KBM-7 (cell line): ENCODE data around the gene RPL4.
A peak's percentile ranks its signal among the peaks of the same experiment; 100 is the strongest.
"Not testable (repeated sequence)": the region's sequence is repeated elsewhere in the genome, so short reads cannot be mapped to it uniquely, and the experiment has no call there.

ENCODE experiments used
- DNase-seq: peaks from one replicate; pipeline ENCODE4 v3.0.0-alpha.2; 2015
- in situ Hi-C: fragments of 300-500 bp; cut with MboI; formaldehyde crosslinking; loops from 2 replicates; pipeline ENCODE4 v1.14.3; 2020; ENCODE audit warnings: low sequenced_read_pairs, low pct_unique_long_range_greater_than_20kb, mixed read lengths

RPL4 gene

DNA sequence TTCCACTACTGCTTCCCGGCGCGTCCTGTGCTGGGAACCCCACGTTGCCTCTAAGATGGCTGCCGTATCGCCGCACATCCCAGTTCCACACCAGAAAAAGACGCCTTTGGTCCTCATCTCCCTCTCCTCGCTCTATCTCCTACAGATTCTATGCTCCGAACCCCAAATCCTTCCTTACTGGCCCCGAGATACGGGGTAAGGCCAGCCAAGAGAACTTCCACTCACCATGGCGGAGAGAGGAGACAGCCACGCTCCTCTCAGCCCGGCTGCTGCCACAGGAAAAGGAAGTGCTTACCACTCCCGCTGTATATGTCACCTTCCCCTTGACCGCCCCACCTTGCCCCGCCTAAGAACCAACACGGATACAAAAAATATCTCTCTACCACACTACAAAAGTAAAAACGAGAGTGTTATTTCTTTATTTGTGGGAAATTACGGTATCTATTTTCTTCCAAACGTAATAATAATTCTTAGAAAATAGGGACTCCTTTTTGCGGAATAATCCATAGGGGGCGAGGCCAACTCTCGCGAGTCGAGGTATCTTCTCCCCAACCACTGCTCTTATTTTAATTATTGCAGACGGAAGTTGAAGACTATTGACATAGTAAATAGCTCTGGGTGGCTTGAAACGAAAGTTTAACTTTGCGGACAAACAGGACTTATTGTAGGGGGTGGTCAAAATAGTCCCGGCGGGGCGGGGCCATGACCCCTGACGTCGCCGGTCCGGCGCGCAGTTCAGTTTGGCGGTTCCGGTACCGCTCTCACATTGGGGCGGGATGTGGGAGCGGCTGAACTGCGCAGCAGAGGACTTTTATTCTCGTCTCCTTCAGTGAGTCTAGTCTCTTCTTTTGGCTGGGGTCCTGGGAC is at the start of gene RPL4, which contains the start of gene ZWILCH:
RPL4 (minus strand) TSS at position 293 of the 867 bp plus-strand sequence; CDS start at position 228, 65 bp downstream.
ZWILCH (plus strand) TSS at position 764 of the 867 bp plus-strand sequence; CDS start at position 777, 13 bp downstream.
- in situ Hi-C loops: no loop called here
- DNase-seq: peak; percentile 96

DNA sequence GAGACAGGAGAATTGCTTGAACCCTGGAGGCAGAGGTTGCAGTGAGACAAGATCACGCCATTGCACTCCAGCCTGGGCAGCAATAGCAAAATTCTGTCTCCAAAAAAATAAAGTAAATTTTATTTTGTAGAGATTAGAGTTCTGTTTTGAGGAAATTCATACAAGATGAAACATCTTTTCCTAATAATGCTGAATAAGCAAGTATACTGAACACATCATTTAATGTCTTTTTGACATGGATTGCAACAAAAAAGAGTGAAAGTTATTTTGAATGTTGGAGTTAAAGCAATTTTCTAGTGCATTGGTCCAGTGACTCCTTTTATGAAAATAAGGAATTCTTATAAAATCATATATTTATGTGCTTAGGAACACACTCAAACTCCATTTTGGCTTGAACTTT is 40.6 kb upstream of the RPL4 start:
- in situ Hi-C loops: no loop called here
- no peak for DNase-seq

DNA sequence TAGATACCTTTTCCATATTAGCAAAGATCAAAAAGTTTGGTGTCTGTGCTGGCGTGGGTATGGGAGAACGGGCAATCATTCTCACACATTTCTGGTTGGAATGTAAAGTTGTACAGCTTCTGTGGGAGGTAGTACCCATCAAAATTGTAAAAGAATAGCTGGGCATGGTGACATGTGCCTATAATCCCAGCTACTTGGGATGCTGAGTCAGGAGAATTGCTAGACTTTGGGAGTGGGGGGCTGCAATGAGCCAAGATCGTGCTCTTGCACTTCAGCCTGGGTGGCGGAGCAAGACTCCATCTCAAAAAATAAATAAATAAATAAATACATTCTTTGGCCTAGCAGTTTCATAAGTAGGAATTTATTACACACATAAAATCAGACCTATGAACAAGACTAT is 38.2 kb upstream of the RPL4 start:
- DNase-seq: no peak
- in situ Hi-C loops: no loop called here

DNA sequence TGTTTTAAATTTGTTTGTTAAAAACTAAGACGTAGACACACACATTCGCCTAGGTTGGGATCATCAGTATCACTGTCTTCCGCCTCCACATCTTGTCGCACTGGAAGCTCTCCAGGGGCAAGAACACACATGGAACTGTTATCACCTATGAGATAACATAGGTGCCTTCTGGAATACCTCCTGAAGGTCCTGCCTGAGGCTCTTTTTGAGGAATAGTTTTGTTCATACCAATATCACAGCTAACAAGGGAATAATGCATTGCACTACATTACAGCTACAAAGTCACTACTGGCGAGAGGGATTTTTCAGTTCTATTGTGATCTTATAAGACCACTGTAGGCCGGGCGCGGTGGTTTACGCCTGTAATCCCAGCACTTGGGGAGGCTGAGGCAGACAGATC is 30.4 kb upstream of the RPL4 start:
- DNase-seq: no peak
- in situ Hi-C loops: no loop called here

DNA sequence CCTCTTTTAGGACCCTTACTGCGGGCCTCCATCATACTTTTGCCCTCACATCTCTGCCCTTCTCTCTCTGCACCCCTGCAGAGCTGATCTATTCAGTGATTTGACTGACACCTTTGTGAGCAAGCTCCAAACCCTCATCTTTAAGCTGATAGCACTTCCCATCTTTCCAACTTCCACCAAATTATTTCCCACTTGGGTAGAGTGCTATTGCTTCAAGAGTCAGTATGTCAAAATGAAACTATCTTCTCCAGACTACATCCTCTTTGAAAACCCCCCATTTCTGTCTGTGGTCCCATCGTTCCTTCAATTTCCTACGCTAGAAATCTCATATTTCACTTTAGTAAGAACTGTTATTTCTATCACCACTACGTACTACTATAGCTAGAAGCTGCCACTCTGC is 20.2 kb upstream of the RPL4 start:
- in situ Hi-C loops: no loop called here
- no peak for DNase-seq

DNA sequence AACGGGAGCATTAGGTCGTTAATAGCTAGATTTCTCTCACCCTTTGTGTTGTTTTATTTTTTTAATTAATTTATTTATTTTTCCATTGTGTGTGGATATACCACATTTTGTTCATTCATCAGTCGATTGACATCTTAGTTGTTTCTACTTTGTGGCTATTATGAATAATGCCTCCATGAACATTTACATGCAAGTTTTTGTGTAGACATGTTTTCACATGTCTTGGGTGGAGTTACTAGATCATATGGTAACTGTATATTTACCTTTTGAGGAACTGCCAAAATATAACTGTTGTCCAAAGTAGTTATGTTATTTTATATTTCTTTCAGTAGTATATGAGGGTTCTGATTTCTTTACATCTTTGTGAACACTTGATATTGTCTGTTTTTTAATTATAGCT is 19.3 kb upstream of the RPL4 start:
- DNase-seq: no peak
- in situ Hi-C loops: no loop called here

DNA sequence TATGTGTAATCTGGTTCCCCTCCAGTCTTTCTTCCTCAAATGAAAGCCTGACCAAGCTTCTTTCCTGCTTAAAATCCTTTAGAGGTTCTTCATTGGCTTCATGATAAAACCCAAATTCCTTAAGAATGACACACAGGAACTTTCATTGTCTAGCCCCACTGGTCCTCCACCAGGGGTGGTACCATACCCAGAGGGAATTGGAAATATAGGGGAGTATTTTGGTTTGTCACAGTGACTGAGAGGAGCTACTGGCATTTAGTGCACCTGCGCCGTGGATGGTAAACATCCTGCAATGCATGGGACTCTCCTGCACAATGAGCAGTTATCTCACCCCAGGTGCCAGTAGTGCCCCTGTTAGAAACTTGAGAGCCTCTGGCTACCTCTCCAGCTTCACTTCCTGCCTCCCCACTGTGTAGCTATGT is 11.3 kb upstream of the RPL4 start:
- DNase-seq: no peak
- in situ Hi-C loops: no loop called here

DNA sequence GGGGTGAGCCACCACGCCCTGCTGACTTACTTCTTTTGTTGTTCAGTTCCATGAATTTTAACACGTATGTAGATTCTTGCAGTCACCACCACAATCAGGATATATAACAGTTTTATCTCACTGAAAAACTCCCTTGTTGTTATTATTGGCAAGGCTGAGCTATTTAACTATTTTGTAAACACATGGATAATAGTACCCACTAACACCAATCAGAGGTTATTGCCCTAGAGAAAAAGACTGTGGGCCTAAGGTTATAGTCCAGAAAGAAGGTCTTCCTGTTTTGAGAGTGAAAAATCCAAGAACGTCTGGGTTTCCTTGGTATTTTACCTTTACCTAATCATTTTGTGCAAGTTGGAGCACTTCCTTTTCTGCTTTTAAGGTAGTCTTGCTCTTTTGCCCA is 9.9 kb upstream of the RPL4 start:
- no peak for DNase-seq
- in situ Hi-C loops: no loop called here

DNA sequence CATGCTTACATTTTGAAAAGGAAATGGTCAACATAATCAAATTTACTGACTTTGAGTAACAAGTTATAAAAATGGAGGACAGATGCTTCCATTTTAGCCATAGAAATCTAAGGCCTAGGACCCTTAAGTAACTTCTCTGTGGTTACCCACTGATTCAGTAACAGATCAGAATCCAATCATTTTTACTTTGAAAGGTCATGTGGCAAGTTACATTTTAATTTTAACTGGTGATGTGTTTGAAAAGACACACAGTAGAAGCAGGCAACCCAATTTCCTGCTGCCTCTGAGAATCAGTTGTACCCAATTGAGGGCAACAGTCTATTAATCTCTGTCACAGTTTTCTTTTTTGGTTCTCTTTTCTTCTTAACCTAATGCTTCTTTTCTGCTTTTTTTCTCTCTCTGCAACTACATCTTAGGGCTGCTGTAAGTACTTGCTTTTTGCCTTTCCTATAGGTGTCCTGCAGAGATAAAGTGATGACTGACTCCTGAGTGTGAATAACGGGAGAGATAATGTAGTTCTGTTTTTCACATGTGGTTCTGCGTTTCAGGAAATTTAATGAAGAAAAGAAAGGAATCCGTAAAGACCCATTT is 3.7 kb upstream of the RPL4 start:
- no peak for DNase-seq
- in situ Hi-C loops: no loop called here

DNA sequence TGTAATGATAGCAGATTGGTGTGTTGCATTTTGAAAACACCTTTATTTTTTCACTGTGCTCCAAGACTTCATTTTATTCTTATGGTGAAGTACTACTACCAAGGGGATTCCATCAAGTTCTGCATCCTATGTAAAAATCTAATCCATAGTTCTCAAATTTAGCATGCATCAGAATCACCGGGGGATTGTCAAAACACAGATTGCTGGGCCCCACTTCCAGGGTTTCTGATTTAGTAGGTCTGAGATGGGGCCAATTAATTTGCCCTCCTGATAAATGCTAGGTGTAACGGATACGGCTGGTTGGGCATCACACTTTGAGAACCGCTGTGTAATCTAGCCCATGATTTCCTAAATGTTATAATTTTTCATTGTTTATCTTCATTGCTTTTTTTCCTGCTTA is 1.2 kb upstream of the RPL4 start:
- in situ Hi-C loops: no loop called here
- no peak for DNase-seq

DNA sequence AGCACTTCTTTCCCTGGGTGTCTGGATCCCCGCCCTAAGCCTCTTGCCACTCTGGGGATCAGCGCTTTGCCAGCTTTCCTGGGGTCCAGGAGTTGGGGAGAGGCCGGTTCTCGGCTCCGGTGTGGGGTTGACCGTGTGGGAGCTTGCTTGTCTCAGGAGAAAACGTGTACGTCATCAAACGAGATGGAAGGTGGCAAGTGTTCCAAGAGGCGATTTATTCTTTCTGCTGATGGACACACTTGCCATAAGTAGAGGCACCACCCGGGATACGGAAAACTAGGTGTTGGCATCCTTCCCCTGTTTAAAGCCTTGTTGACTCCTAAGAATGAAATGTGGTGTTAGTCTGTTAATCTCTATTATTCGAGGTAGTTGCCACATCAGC is 766 bp upstream of the RPL4 start:
- DNase-seq: no peak
- in situ Hi-C loops: no loop called here

DNA sequence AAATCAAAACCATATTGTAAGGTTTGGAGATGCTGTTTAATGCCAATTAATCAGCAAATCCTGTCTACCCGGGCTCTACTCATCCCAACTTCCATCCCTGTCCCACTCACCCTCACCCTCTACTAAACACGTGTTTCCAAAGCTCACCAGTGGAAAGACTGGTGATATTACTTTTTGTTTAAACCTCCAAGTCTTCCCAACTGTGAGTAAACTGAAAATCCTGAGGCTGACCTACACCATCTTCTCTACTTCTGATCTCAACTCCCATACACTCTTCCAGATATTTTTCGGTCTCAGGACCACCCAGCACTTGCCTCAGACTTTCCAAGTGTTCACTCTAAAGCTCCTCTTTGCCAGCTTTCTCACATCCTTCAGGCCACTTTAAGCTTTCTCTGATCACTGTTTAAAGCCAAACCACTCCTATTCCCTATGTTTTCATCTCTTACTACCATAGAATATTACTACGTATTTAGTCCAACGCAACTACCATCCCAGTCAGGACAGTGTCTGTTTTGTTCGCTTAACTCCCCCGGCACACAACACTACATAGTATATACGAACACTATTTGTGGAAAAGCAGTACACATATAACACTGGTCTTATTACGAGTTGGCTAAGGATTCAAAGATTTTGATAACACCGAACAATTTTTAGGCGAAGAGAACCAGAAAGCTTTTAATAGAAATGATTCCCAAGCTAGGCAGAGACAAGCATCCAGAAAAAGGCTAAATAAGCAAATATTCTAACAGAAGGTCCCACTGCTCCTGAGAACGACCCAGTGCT is 684 bp downstream of the RPL4 start:
- no peak for DNase-seq
- in situ Hi-C loops: no loop called here

DNA sequence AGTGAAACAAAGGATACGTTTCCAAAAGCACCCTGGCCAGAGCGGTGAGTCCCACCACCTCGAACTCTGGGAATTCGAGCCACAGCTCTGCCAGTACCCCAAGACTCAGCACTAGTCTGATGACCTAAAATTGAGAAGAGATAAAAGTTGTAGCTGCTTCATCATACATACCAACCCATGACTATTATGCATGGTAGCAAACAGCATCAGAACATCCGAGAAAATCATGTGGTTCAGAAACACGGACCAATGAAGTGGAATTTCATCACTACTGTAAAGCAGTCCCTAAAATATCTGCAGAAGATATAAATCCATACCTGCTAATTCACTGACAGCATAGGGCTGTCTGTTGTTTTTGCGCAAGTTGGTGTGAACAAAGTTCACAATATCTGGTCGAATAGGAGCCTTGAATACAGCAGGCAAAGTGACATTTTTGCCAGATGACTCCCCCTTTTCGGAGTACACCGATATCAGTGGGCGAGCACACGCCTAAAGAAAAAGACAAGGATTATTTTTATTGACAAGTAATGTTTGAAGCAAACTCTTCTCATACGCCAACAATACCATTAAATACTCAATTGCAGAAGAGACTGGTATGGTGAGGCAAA is 1.5 kb downstream of the RPL4 start:
- DNase-seq, in situ Hi-C loops: not testable (repeated sequence)

DNA sequence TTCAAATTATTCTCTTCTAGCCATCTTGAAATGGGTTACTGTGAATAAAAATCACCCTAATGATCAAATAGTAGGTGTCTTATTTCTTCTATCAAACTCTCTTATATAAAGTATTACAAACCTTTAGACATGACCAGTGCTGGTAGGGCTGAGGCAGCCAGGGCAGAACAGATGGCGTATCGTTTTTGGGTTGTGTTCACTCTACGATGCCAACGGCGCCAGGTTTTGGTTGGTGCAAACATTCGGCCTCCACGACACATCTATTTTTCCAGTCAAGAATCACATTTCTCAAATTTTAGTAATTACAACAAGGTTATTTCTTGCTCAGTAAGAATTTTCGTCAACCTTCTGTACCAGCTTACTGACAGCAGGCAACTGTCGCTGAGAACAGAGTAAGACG is 2.2 kb downstream of the RPL4 start:
- no peak for DNase-seq
- in situ Hi-C loops: no loop called here

DNA sequence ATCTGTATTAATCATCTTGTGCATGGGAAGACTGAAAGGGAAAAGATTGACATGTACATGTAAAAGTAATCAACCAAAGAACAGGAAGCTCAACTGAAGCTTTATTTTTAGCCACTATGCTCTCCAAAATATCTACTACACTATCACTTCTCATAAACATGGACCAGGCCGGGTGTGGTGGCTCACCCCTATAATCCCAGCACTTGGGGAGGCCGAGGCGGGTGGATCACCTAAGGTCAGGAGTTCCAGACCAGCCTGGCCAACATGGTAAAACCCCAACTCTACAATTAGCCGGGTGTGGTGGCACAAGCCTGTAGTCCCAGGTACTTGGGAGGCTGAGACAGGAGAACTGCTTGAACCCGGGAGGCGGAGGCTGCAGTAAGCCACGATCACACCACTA is 4.3 kb downstream of the RPL4 start:
- DNase-seq, in situ Hi-C loops: not testable (repeated sequence)

DNA sequence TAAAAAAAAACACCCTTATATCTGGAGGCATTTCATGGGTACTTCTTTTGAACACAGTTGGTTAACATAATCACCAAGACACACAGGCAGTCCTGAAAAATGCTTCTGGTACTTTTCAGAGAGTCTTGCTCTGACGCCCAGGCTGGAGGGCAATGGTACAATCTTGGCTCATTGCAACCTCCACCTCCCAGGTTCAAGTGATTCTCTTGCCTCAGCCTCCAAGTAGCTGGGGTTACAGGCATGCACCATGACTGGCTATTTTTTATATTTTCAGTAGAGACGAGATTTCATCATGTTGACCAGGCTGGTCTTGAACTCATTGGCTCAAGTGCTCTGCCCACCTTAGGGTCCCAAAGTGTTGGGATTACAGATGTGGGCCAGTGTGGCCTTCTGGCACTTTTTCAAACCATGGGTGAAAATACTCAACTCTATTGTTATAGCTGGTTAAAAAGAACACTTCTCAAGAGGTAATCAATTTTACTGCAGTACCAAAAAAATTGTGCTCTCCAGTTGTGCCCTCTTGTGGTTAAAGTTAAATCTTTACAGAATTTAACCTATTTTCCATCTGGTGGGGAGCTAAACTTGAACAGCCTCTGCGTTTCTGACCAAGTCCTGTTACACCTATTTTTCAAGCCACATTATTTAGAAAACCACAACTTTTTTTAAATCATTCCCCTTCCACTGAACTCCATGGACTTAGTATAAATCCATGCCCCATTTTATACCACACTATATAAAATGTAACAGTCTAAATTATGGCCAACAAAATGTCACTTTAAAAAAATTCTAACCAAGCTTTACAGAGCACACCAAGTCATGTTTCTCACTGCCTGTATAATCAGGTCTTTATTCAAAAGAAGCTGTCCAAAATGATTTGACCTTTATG is 5.9 kb downstream of the RPL4 start:
- peak; percentile 73 for DNase-seq
- in situ Hi-C loops: no loop called here

DNA sequence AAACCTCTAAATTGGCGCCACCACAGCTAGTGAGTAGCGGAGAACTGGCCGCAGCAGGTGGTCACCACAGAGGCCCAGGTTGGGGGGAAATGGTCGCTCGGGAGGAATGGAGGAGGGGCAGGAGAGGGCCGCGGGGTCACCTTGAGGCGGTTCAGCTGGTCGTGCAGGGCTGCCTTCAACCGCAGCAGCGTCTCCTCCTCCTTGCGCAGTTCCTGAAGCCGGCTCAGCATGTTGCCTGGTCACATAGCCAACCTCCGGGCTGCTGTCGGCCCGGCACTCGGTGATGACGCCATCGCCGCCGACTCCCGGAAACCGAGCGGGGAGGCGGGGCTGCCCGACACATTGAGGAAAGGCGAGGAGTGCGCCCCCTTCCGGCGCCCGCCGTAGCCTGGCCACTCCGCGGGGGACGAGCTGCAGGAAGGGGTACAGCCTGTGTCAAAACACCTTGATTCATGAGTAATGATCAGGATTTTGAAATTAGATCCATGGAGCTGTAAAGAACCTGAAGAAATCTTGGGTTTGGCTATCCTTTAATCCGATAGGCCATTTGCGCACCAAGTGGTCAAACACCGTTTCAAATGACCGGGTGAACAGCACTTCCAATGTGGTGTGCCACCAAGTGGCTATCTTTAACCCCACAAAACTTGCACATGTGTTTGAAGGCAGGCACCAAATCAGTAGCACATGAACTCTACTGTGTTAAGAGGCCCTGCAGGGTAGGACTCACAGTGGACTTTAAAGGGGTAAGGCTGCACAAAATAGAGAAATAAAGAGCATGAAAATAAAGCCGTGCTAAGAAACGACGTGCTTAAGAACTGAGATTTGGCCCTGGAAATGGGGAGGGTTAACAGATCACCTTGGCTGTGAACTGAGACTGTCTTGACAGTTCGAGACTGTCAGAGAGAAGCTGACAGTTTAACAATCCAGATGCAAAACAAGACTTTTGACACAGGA is 6.9 kb downstream of the RPL4 start, which contains the start of gene SNAPC5:
SNAPC5 (minus strand) TSS at position 261 of the 954 bp plus-strand sequence; CDS start at position 230, 31 bp downstream.
- in situ Hi-C loops: no loop called here
- DNase-seq: peak; percentile 100
